Inflammatory macrophage treated with lipopolysaccharide for 4 hours (primary cell): Measurements from ENCODE around the gene IFT88.

Experiments used
- DNase-seq: peaks from one replicate; pipeline ENCODE4 v3.0.0-alpha.2; 2020

The IFT88 gene

DNA sequence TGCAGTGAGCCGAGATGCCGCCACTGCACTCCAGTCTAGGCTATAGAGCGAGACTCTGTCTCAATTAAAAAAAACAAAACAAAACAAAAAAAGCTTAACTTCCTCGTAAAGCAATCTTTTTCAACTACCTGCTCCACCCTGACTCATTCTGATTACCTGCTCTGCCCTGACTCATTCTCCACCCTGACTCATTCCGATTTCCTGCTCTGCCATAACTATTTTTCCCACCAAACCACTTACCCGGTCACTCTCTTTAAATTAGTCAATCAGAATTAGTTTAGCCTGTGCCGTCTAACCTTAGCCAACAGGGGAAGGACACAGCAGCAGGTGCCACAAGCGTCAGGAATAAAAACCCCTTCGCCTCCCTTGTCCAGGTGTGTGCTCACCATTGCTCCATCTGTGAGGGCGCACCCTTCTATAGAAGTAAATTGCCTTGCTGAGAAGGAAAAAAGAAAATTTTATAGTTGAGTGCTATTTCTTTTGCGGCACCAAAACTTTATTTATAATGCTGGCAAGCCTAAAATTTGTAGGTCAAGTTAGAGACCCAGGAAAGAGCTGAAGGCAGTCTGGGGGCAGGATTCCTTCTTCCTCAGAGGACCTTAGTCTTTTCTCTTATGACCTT lies 1.7 kb upstream of the IFT88 start:
- DNase-seq: no peak

DNA sequence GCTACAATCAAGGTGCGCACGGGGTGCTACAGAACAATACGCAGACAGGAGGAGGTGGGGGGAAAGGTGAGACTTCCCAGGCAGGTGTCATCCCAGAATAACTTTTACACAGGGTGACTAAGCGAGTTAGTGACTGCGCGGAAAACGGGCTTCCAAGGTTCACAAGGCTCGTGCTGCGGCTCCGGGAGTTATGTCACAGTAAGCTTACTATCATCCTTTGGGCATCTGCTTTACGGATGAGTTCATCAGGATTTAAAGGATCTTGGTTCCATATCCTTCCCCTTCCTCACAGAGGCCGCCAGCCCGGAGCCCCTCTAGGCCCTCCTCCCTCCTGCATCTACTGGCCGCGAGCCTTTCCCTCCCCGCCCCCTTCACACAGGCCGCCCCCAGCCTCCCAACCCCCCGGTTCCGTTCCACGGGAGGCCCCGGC lies 474 bp upstream of the IFT88 start:
- DNase-seq: peak; percentile 36

DNA sequence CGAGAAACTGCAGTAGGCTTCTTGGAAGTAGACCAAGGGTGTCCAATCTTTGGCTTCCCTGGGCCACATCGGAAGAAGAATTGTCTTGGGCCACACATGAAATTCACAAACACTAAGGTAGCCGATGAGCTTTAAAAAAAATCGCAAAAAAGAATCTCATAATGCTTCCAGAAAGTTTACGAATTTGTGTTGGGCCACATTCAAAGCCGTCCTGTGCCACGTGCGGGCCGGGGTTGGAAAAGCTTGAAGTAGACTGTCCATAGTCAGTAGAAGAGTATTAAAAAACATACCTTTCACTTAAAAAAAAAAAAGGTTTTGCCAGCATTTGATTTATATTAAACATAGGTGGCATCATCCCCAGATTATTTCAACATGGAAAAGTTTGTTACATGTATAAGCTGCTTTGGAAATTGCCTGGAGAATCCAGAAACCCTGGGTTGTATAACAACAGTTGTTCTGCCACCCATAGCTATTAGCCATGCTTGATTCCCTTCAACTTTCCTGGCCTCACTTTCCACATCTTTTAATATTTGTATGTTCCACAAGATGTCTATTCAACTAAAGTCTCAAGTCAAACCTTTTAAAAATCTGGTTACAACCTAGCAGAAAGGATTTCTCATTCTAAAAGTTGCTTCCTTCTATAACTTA lies 1.0 kb downstream of the IFT88 start:
- DNase-seq: no peak

DNA sequence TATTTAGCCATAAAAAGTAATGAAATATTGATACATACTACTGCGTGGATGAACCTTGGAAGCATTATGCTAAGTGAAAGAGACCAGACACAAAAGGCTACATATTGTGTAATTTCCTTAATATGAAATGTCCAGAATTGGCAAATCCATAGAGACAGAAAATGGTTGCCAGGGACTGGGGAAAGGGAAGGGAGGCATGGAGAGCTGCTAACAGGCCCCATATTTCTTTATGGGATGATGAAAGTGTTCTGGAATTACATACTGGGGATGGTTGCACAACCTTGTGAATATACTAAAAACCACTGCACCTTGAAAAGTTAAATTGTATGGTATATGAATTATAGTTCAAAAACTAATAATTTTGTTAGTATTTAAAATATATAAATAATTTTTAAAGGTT lies 3.6 kb downstream of the IFT88 start:
- peak; percentile 77 for DNase-seq

DNA sequence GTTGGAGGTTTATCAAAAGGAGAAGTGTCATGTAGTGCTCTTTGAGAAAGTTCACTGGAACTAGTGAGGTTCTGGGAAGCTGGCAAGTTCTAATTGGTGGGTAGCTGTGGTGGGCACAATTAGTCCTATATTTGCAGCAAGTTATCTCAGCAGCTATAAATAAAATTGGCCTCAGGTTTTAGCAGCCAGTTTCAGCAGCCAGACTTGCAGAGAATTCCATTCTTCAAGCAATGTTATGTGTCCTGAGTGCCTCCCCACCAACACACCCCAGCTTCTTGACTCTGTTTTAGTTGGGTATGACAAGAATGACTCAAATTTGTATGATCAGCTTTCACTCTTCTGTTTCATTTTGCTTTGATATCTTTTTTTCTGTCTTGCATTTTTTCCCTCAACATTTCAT lies 4.7 kb downstream of the IFT88 start:
- no peak for DNase-seq

DNA sequence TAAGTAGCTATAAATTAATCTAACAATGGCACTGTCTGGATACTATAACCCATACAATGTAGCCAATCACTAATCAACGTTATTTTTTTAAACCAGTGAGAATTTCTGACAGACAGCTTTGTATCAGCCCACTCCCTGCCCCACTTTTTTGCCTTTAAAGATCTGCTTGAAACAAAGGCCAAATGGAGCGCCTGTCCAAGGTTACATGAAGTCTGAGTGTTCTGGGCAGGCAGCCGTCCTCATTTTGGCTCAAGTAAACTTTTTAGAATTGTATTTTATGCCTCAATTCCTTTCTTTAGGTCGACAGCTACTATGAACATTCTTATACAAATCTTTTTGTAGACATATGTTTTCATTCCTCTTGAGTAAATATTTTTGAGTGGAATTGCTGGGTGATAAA lies 6.2 kb downstream of the IFT88 start:
- no peak for DNase-seq

DNA sequence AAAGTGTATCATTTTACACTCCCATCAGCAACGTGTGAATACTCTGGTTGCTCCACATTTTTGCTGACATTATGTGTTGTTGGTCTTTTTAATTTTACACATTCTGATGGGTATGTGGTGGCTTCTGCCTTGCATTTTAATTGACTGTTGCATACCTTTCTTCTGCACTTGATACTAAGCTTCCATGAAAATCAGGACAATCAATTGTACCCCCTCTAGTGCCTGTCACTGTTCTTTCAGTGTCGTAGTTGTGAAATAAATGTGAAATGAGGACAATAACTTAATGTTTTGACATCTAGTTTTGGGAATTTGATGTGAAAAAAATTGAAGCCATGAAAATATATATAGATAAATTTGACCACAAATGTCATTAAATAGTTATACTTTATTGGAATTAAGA lies 6.7 kb downstream of the IFT88 start:
- DNase-seq: no peak

DNA sequence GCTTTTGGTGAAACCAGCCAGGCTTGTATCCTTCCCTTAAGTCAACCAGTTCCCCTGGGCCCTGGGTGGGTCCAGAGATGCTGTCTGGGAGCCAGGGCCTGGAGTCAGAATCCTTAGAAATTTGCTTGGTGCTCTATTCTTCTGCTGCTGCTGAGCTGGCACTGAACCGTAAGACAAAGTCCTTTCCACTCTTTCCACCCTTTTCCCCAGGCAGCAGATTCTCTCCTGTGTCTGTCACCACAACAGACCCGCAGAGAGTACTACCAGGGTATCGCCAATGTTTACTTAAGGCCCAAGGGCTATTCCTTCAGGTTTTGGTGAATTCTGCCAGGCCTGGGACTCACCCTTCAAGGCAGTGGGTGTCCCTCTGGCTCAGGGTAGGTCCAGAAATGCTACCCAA lies 12.2 kb downstream of the IFT88 start:
- no peak for DNase-seq

DNA sequence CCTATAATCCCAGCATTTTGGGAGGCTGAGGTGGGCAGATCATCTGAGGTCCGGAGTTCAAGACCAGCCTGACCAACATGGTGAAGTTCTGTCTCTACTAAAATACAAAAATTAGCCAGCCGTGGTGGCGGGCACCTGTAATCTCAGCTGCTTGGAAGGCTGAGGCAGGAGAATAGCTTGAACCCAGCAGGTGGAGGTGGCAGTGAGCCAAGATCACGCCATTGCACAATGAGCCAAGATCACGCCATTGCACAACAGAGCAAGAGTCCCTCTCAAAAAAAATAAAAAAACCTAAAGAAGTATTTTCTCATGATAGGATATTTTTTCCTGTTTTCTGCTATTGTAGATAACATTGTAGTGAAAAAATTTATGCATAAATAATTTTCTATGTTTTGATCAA lies 13.3 kb downstream of the IFT88 start:
- DNase-seq: peak; percentile 14

DNA sequence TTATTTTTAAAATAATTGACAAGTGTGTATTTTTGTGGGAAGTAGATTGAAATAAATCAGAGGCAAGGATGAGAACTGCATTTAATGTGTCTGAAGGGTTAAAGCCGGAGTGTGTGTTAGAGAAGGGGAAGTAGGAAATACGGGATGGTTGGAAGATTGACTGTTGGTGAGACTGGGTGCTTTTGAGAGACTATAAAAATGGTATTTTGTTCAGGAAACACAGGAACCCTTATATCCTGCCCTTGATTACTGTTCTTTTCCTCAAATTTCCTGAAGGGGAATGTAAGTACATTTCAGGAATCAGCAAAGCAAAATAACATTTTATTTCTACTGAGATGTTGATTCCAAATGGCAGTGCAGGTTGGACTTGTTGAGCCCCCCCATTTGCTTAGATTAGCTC lies 15.1 kb downstream of the IFT88 start:
- no peak for DNase-seq

DNA sequence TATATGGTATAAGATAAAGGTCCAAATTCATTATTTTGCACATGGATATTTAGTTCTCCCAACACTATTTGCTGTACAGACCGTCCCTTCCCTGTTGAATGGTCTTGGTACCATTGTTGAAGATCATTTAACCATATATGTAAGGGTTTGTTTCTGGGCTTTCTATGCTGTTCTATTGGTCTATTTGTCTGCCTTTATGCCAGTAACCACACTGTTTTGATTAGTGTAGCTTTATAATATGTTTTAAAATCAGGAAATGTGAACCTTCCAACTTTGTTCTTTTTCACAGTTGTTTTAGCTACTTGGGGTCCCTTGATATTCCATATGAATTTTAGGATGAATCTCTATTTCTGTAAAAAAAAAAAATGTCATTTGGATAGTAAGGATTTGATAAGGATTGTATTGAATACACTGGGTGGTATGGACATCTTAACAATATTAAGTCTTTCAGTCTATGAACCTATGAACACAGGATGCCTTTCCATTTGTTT lies 16.9 kb downstream of the IFT88 start:
- DNase-seq: no peak

DNA sequence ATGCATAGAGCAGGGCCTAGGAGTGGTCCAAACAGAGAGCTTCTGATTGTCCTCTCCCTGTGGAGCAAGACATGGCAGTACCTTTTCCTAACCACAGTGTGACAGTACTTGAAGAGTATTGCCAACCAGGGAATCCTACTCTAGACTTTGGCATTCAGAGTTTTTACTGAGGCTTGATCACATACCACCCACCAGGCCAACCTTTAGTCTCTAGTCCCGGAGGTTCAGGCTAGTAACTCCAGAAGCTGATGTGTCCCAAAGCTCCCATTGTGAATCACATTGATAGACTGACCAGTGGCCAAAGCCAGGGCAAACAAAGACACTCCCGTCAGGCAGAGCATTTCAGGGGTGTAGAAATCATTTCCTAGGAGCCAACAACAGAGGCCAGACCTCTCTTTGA lies 18.4 kb downstream of the IFT88 start:
- DNase-seq: no peak

DNA sequence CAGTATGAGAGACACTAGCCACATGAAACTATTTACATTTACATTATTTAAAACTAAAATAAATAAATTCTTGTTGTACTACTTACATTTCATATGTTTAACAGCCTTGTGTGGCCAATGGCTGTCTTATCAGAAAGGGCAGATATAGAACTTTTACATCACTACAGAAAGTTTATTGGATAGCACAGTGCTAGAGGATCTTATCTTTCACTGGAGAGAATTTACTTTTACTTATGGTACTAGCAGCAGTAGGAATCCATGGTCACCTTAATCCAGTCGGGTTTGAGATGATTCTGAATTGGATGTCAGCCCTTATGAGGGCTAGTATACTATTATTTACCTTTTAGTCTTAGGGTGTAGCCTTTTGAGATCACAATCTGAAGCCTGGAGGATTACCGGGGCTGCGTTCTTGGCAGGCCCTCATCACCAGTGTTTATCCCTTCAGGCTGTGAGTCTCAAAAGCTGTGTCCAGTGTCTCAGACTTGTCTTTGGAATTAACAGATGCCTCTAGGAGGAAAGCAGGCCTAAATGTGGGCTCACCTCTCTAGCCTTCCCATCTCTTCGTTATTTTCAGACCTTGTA lies 21.7 kb downstream of the IFT88 start:
- no peak for DNase-seq

DNA sequence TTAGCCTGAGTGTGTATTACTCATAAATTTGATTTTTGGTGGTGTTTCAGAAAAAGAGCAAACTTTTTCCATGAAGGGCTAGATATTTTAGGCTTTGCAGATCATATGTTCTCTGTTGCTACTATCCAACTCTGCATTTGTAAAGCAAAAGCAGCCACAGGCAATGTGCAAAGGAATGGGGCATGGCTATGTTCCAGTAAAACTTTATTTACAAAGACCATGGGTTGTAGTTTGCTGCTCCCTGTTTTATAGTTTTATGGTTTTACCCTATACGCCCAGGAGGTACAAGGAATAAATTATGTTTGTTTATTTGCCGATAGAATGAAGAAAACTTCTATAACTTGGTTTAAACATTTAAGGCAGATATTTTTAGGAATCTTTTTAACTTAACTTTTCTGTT lies 23.6 kb downstream of the IFT88 start:
- no peak for DNase-seq

DNA sequence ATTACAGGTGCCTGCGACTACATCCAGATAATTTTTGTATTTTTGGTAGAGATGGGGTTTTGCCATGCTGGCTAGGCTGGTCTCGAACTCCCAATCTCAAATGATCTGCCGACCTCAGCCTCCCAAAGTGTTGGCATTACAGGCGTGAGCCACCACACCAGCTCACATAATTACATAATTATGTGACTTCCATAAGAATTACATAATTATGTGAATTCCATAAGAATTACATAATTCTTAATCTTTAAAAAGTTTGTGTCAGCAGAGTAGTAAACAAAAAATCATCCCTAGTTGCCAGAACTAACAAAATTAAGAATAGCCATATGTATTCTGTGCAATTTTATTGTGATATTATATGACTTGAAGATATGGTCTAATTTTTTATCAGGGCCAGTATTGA lies 25.6 kb downstream of the IFT88 start:
- peak; percentile 47 for DNase-seq

DNA sequence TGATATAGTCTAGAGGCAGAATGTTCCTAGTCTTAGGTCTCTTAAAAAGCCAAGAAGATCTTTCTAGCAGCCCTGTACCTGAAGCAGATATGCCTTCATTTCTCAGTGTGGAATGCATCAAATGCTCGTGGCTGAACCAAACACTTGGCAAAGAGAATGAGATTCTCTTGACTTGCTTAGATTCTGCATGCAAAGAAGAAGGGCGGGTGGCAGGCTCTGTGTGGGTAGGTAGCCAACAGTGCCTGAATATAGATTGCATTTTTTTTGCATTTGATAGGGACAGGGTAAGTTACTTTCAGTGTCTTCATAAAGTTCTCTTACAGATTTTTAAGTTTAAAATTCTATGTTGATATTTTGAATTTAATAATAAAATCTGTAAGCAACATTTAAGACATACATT lies 27.3 kb downstream of the IFT88 start:
- DNase-seq: no peak

DNA sequence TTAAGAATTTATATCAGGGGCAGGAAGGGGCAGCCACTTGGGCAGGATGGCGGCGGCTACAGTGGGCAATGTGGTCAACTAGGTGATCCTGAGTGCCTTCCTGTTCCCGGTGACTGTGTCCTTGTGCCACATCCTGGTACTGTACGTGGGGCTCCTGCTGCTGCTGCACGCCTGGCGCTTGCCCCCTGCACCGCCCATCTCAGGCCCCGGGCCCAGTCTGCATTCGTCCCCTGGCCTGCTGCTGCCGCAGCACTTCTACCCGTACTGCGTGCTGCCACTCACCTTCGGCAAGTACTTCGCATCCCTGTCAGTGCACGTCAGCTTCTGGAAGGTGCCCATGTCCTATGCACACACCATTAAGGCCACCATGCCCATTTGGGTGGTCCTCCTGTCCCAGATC lies 40.1 kb downstream of the IFT88 start:
- no peak for DNase-seq

DNA sequence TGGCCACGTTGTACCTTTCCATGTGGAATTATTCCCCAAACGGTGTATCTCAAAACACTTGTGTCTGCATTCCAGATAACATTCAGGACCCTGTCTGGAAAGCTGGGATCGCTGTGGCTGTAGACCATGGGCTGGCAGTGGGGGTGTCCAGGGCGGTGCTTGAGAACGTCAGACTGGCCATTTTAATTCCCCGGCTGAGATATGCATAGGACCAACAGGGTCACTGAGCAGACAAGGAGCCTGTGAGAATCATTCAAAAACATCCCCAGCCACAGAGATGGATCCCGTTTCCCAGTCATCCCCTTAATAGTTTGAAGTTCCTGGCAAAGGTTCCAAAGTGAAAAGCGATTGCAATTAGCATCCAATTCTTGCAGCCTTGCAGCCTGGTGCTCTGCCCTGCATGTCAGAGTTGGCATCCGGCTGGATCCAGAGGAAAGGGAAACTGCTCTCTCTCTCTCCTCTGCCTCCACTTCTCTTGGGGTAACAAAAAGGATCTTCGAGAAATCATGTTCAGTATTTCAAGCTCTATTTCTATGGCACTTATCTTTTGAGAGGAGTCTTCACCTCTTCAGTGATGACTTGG lies 41.6 kb downstream of the IFT88 start:
- no peak for DNase-seq

DNA sequence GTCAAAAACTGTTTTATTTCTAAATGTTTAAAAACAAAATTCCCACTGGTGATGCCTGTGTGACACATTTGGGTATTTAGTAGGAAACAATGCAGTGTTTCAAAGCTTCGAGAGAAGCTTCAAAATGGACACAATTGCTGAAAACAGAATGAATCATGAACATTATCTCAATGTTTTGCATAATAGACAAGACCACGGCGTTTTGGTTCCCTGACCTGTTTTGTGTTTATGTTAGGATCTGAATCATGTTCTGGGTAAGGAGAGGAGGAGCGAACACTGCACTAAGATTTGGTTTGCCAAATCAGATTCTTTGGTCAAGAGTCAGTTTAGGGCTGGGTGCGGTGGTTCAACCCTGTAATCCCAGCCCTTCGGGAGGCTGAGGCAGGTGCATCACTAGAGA lies 42.2 kb downstream of the IFT88 start:
- DNase-seq: no peak

DNA sequence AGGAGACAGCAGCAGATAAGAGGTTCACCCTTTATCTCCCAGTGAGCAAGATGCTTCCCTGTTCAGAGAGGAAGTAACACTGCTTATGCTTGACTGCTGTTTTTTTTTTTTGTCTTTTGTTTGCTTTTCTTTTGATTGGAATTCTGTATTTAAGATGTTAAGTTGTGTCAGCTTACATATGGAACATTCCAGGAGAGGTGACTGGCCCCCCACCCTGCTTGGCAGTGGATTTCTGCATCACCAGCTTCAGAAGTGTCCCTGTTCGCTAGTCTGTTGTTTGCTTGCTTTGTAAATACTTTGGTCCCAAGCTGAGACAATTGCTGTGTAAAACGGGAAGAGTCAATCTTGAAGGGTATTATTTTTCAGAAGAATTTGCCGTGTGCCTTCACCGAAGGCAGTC lies 43.0 kb downstream of the IFT88 start:
- no peak for DNase-seq

DNA sequence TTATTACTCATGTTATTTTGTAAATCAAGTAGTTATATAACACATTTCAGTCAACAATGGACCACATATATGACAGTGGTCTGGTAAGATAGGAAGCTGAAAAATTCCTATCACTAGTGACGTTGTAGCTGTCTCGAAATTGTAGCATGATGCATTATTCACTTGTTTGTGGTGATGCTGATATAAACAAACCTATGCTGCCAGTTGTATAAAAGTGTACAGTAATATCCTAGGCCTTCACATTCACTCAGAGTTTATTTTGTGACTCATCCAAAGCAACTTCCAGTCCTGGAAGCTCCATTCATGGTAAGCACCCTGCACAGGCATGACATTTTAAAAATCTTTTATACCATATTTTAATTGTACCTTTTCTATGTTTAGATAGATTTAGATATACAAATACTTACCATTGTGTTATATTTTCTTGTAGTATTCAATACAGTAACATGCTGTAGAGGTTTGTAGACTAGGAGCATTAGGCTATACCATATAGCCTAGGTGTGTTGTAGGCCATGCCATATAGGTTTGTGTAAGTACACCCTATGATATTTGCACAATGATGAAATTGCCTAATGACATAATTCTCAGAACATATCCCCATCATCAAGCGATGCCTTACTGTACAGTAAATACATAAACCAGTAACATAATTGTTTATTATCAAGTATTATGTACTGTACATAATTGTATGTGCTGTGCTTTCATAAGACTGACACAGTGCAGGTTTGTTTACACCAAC lies 49.3 kb downstream of the IFT88 start:
- DNase-seq: no peak

DNA sequence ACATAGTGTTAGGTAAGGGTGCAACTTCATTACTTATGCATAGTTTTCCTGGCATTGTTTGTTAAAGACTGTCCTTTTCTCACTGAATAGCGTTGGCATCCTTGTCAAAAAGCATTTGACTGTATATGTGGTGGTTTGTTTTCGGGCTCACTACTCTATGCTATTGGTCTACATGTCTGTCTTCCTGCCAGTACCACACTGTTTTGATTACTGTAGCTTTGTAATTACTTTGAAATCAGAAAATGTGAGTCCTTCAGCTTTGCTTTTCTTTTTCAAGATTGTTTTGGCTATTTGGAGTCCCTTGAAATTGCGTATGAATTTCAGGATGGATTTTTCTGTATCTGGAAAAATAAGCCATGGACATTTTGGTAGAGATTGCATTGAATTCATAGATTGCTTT lies 56.0 kb downstream of the IFT88 start:
- no peak for DNase-seq

DNA sequence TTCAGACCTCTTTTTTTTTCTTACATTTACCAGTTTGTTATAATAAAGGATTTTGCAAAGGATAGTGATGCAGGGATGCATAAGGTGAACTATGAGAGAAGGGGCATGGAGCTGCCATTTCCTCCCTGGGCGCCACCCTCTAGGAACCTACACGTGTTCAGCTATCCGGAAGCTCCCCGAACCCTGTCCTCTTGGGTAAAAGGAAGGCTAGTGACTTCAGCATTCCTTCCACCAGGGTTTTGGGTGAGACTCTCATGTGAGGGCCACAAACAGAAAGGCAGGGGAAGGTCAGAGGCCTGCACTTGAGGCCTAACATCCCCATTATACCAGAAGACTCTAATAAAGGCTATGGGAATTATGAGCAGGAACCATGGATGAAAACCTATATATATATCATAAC lies 57.3 kb downstream of the IFT88 start:
- DNase-seq: no peak

DNA sequence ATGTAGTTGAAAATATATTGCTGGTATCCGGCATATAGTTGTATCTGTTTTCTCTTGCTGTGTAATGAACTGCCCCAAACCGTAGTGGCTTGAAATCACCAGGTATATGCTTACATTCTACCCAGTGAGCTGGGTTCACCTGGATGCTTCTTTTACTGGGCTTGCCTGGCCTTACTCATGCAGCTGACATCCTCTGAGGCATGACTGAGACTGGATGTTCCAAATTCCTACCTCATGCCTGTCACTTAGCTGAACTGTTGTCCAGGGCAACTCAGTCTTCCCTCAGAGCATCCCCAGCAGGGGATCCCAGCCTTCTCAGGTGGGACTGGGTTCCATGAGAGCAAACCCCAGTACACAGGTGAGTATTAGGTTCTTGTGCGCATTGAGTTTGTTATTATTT lies 66.8 kb downstream of the IFT88 start:
- DNase-seq: no peak
